Measurements from ENCODE around the gene ZFYVE19.

The ZFYVE19 gene

GRCh38 chr15:40766906-40767837 is 39.7 kb upstream of the ZFYVE19 start:
- no peak for DNase-seq (ENCODE audit: low spot score)
- TF ChIP-seq CTCF (IDR thresholded peaks at IDR 0.05; ENCODE audit: extremely low read depth, missing control alignments): no peak

GRCh38 chr15:40767838-40768500 is 38.9 kb upstream of the ZFYVE19 start:
- no peak for DNase-seq (ENCODE audit: low spot score)
- no peak for TF ChIP-seq CTCF (IDR thresholded peaks at IDR 0.05; ENCODE audit: extremely low read depth, missing control alignments)

- no peak for TF ChIP-seq CTCF (IDR thresholded peaks at IDR 0.05; ENCODE audit: extremely low read depth, missing control alignments)
- peak; percentile 45 for DNase-seq (ENCODE audit: low spot score)
These were observed 38.2 kb upstream of the ZFYVE19 start for GRCh38 chr15:40768521-40769273.

- peak; percentile 71 for DNase-seq (ENCODE audit: low spot score)
- TF ChIP-seq CTCF (IDR thresholded peaks at IDR 0.05; ENCODE audit: extremely low read depth, missing control alignments): no peak
These were observed 37.4 kb upstream of the ZFYVE19 start, which contains the start of gene C15orf62 for GRCh38 chr15:40769274-40770146. Gene C15orf62, plus strand, starts transcription at chr15:40769980. Its CDS starts 516 bp downstream, at chr15:40770496.

- peak; percentile 45 for DNase-seq (ENCODE audit: low spot score)
- TF ChIP-seq CTCF (IDR thresholded peaks at IDR 0.05; ENCODE audit: extremely low read depth, missing control alignments): no peak
These were observed 36.7 kb upstream of the ZFYVE19 start for GRCh38 chr15:40770147-40770721.

- TF ChIP-seq CTCF (IDR thresholded peaks at IDR 0.05; ENCODE audit: extremely low read depth, missing control alignments): no peak
- DNase-seq (ENCODE audit: low spot score): no peak
These were observed 35.6 kb upstream of the ZFYVE19 start for GRCh38 chr15:40771242-40771641.
